ENCODE results near the gene PDS5A. TPM values are rescaled to one million over a fixed set of nuclear protein-coding genes. Genes with fewer than 3 reads are reported as not detected.

Gene PDS5A
- total and polyA plus RNA-seq, 2 of the 13 experiments (the other 11 are each of a cell fraction or from before 2014, with no cell fraction given), result 31.8 to 57.0 TPM

GRCh38 chr4:39977489-39978377 is at the start of gene PDS5A (continued):
- no peak for TF ChIP-seq KIAA2018 (CRISPR knock-in tag; IDR thresholded peaks at IDR 0.05; ENCODE audit: borderline replicate concordance)
- no peak for TF ChIP-seq SIX4 (CRISPR knock-in tag; IDR thresholded peaks at IDR 0.05)
- no peak for TF ChIP-seq KDM4B (CRISPR knock-in tag; IDR thresholded peaks at IDR 0.05)
- peak; percentile 88; the same call in 1 of the 2 replicates for TF ChIP-seq ZNF34 (CRISPR knock-in tag; IDR thresholded peaks at IDR 0.05; ENCODE audit: borderline replicate concordance)
- no peak for TF ChIP-seq ZEB1 (IDR thresholded peaks at IDR 0.05; ENCODE audit: insufficient replicate concordance, low read depth)
- no peak; the same call in 1 of the 2 replicates for TF ChIP-seq WIZ (CRISPR knock-in tag; IDR thresholded peaks at IDR 0.05)
- TF ChIP-seq ZHX1 (CRISPR knock-in tag; IDR thresholded peaks at IDR 0.05; ENCODE audit: low read depth), result peak; percentile 83
- TF ChIP-seq HOXA3 (CRISPR knock-in tag; IDR thresholded peaks at IDR 0.05), result peak; percentile 88
- TF ChIP-seq HOMEZ (CRISPR knock-in tag; IDR thresholded peaks at IDR 0.05; ENCODE audit: low read depth), result peak; percentile 65
- TF ChIP-seq ZNF362 (CRISPR knock-in tag; IDR thresholded peaks at IDR 0.05; ENCODE audit: borderline replicate concordance), result peak; percentile 62; the same call in 1 of the 2 replicates
- peak in 1 of 2 experiments; percentile 71; a peak in 1 of 4 replicates for TF ChIP-seq KLF16 (CRISPR knock-in tag; IDR thresholded peaks at IDR 0.05)
- TF ChIP-seq NR2F2 (IDR thresholded peaks at IDR 0.05; ENCODE audit: borderline replicate concordance, low read depth), result peak; percentile 35; the same call in 1 of the 2 replicates
- no peak for TF ChIP-seq ZFP36L2 (CRISPR knock-in tag; IDR thresholded peaks at IDR 0.05)
- no peak for TF ChIP-seq ZNF576 (CRISPR knock-in tag; IDR thresholded peaks at IDR 0.05)

Data from HepG2 (cell line).